ENCODE measurements around the gene CITED1.

- TF ChIP-seq CTCF (IDR thresholded peaks at IDR 0.05) (no peak), POLR2A (IDR thresholded peaks at IDR 0.05; ENCODE audit: low read depth) (no peak)
Observed at GRCh38 chrX:72305286-72306084, at the start of gene CITED1.
